ENCODE data around the gene MUC6.
"Not testable (repeated sequence)": the region's sequence is repeated elsewhere in the genome, so short reads cannot be mapped to it uniquely, and the experiment has no call there.

Gene MUC6

GRCh38 chr11:981764-982163 lies 54.8 kb downstream of the MUC6 start:
- DNase-seq = no peak

GRCh38 chr11:980438-981357 lies 55.8 kb downstream of the MUC6 start:
- no peak for DNase-seq

DNA sequence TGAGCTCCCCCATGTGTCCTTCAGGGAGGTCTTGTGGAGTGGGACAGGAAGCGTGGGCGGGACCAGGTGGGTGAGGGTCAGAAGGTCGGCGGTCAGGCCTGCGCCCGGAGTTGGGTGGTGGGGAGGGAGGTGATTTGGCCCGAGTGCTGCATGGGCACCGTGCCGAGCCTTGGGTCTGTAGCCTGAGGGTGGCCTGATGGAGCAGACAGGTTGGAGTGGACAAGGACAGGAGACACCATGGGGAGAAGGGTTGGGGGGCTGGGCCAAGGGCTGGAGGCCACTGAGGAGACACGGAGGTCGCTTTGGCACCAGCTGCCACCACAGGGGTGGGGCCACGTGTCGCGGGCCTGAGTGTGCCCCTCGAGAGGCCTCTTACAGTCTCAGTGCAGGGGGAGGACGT lies 57.7 kb downstream of the MUC6 start:
- DNase-seq = no peak

- no peak for DNase-seq
Measured at GRCh38 chr11:977830-978720, 58.4 kb downstream of the MUC6 start.

DNA sequence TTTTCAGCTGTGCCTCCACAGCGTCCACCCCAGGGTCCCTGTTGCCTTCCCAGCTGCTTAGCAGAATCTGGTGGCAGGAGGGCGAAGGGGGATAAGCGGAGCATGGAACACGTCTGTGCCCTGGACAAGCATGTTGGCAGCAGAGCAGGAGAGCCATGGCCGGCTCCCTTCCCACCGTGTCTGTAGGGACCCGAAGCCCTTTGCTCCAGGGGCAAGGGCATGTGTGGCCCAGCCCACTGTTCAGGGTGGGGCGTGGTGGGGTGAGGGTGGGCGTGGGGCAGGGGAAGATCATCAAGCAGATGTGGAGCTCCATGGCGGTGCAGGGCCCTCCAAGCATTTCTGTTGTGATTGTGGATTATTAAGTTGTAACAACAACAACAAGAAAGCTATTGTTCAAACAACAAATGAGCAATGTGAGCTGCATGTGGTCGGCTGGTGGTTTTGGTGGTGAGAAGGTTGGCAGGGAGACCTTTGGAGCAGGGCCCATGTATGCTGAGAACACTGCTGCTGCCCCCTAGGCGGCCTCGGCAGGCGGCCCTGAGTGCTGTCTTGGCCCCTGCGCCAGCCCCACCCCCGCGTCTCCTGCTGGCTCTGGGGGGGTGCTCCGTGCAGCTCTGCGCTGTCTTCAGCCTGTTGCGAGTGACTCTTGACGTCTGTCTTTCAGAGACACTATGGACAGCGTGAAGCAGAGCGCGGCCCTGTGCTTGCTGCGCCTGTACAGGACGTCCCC lies 59.9 kb downstream of the MUC6 start:
- DNase-seq = no peak

- DNase-seq = no peak
Measured at GRCh38 chr11:975827-976226, 60.7 kb downstream of the MUC6 start.

- DNase-seq = not testable (repeated sequence)
Measured at GRCh38 chr11:975376-975775, 61.1 kb downstream of the MUC6 start.

DNA sequence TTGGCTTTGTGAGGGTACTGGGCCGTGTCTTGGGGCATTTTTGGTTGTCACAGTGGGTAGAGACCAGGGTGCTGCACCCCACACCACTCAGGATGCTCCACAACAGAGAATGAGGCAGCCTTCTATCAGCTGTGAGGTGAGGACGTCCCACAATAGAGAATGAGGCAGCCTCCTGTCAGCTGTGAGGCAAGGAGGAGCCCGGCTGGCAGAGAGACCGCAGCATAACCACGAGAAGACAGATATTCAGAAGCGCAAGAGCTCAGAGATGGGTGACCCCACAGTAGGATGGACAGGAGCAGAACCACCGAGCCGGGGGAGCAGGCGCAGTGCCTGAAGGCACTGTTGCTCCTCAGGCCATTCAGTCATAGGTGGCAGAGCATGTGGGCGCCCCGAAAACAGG lies 63.3 kb downstream of the MUC6 start:
- DNase-seq = no peak

DNA sequence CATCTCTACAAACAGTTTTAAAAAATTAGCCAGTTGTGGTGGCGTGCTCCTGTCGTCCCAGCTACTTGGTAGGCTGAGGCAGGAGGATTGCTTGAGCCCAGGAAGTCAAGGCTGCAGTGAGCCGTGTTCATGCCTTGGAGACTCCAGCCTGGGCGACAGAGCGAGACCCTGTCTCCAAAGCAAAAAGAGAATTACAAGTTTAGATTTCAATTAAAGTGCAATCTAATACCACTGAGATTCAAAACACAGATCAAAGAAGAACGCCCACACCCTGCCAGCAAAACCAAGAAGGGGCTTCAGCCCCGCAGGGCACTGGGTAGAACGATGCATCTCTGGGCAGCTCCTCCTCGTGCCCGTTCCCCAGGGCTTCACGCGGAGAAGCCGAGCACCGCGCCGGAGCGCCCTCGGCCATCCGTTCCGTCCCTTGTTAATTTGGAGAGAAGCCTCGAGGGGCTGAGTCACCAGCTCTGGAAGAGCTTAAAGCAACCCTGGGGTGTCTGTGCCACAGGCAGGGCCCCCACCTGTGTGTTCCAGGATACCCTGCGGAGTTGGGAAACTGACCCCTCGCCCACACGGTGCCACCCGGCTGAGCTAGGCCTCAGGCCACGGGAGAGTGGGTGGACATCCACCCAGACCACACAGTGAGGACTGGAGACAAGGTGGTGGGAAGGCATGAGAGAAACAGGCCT lies 63.9 kb downstream of the MUC6 start:
- no peak for DNase-seq

DNA sequence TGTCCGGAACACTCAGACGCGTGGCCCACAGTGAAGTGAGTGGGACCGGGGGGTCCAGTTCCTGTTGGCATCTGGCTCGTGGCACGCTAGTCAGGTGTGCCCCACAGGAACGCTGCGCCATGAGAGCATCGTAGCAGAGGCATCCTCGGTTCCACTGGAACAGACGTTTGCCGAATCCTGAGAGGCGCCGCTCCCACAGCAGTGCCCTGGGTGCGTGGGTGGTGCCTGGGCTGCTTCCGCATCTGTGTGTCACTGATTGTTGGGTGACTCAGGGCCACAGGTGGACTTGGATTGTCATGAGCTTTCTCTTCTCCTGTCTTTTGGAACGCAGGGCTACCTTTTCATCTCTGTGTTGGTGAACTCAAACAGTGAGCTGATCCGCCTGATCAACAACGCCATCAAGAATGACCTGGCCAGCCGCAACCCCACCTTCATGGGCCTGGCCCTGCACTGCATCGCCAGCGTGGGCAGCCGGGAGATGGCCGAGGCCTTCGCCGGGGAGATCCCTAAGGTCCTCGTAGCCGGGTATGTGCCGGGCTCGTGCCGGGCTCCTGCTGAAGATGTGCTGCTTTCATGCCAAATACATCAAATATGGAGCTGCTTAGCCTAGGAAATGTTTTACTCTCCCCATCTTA lies 64.7 kb downstream of the MUC6 start:
- no peak for DNase-seq

DNA sequence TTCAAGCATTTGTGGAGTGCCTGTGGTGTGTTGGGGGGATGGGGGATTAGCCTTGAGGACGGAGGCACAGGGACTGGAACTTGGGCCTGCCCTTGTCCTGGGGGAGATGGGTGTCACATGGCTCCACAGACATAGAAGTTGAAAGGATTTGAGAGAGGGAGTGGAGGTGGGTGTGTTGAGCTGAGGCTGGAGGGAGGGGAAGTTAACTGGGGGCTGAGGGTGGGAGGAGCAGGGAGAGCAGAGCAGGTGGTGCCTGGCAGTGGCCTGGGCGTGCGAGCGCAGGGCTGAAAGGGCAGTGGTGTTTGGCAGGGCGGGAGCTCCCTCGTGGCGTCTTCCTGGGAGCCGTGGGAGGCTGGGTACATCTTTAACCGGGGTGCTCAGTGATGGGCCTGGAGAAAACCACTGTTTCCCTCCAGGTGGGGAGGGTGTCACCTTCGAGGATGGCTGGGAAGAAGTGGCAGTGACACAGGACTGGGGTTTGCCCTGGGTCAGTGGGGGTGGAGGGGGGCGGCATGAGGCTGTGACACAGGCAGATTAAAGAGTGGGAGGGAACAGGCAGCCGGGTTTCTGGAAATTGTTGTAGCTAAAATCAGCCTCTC lies 65.3 kb downstream of the MUC6 start:
- no peak for DNase-seq

DNA sequence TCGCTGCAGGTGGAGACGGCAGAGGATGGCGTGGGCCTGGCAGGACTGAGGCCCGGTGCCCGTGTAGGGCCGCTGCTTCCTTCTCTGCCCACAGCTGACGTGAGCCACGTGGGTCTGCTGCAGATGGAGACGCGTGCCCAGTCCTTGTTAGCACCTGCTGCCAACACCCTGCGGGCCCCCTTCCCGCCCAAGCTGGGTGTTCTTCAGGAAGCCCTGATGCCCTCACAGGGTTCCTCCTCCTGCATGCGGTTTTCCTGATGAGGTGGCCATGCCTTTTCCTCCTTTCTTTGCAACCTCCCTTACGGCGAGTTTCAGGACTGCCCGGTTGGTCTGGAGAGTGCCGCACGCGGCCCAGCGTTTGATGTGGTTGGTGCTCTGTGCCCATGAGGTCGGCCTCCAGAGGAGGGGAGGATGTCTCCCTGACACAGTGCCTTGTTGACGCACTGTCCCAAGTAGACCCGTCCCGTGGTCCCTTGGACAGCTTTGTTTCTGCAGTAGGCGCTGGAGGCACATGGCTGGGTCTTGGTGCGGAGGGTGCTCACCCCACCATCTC lies 66.1 kb downstream of the MUC6 start:
- DNase-seq = no peak

DNA sequence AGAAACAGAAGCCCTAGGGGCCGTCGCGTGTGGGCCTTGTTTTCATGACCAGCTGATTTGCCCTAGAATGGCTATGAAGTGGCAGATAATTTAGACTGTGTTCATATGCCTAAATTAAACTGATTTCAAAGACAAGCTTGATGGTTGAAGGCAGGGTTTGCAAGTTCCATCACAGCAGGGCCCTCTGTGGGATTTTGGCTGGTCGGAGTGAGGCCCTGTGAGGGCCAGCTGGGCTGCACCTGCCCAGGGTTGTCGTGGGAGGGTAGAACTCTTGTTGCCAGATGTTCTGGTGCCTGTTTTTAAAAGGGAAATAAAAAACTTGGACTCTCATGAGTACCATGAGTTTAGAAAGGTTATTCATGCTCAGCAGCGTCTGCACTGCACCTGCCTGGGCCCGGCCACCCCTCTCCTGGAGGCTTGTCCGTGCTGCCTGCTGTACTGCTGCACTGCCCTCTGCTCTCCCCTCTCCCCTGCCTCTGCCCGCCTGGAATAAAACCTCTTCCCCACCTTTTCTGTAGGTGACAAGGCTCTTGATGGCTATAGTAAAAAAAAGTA lies 66.8 kb downstream of the MUC6 start:
- DNase-seq = no peak

- no peak for DNase-seq
Measured at GRCh38 chr11:968822-969221, 67.7 kb downstream of the MUC6 start.

GRCh38 chr11:967995-968751 lies 68.3 kb downstream of the MUC6 start:
- DNase-seq = no peak

GRCh38 chr11:965206-965775 lies 71.2 kb downstream of the MUC6 start:
- no peak for DNase-seq

GRCh38 chr11:963852-964251 lies 72.7 kb downstream of the MUC6 start:
- no peak for DNase-seq

Measured in NCI-H1930 (cell line).